GM19328 (cell line): ENCODE measurements around the gene ELAVL3.
A peak's percentile ranks its signal among the peaks of the same experiment; 100 is the strongest.
"Not testable (repeated sequence)": the region's sequence is repeated elsewhere in the genome, so short reads cannot be mapped to it uniquely, and the experiment has no call there.

Experiments
- ATAC-seq: cut with Tn5 transposase; IDR thresholded peaks from one replicate; pipeline ENCODE4 v1.9.1; 2021; ENCODE audit warnings: mild to moderate bottlenecking, moderate library complexity; ENCODE audit not compliant: unreplicated experiment

Gene ELAVL3

DNA sequence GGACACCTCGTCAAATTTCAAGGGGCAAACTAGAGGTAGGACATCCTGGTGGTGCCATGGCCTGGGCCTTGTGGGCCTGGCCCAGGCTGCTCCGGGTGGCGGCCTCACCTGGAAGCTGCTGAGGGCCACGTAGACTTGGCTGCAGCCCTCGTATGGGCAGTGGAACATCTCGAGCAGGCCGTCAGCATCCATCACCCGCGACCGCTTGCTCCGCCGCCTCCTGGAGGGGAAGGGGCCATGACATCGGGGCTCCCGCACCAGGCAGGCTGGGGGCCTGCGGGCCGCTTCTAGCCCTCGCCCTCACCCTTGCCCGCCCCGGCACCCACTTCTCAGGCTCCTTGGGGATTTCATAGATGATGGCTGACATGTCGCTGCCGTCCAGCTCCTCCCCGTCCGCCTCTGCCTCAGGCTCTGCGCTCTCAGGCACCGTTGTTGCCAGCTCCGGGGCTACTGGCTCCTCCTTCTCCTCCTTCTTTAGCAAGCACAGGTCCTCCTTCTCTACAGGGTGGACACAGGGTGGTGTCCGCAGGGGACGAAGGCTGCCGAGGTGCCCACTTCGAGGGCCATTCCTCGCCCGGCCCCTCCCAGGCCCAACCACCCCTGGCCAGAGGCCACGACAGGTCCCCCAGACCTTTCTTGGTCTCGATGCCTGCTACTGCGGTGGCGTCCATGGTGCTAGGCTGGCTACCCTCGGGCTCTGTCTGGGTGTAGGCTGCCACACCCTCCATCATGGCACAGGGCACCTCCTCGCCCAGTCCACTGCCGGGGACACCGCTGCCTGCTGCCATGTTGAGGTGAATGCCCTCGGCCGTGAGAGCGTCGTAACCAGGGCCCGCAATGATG lies 6.0 kb upstream of the ELAVL3 start:
- ATAC-seq, result no peak

GRCh38 chr19:11485245-11485837 lies 4.5 kb upstream of the ELAVL3 start:
- ATAC-seq, result no peak

GRCh38 chr19:11483366-11484111 lies 2.7 kb upstream of the ELAVL3 start:
- ATAC-seq, result no peak

DNA sequence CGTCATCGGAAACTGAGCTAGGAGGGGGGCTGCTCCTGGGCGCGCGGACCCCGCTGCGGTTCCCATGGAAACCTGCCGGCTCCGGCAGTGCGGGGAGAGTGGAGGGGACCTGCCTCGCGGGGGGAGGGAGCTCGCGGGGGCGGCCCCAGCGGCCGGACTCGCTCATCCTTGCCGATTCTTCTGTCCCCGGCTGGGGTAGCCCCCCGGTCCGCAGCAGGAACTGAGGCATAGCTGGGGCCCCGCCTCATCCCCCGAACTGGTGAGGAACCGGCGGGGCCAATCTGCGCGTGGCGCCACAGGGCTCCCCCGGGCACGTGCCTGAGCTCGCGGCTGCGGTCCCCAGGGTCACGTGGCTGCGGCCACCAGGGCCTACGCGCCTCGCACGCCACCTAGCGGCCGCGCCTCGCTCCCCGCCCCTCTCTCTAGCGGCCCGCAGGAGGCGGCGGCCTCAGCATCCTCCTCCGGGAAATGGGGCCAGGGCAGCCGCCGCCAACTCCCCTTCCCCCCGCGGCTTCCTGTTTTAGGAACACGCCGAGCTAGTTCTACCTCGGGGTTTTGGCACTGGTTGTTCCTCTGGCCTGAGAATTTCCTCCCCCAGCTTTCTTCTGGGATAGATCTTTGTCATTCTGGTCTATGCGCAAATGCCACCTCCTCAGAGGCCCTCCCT lies 1.7 kb upstream of the ELAVL3 start:
- peak; percentile 56 for ATAC-seq

DNA sequence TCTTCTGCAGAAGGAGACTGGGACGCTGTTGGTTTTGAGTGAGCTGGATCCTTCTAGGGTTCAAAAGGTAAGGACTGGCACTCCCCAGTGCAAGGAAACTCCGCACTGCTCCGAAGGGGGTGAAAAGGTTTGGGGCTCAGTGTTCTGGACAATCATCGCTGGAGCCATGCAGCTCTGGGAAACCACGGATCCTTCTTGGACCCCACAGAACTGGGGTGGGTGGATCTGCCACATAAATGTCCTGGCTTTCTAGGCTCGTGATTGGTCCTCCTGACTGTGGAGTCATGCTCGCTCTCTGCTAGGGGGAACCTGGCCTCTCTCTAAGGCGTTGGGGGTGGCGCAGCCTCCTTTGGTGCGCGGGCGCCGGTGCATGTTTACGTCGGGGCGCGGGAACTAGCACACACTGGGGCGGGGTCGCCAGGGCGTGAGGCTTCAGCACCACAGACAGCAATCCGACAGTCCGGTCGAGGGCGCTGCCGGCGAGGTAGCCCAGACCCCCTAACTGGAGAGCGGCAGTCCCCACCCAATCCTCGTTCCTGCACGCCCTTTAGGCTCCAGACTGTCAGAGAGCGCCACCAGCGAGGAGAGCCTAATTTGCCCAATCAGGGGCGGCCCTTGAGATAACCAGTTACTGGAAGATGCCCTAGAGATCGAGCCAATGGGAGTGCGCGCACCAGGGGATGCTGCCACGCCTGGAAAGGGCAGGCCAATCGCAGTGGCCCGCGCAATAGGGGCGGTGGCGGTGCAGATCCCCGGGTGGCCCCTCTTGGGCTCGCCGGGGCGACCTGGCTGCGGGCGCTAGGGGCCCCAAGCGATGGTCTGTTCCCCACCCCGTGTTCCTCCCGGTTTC lies 913 bp upstream of the ELAVL3 start:
- peak; percentile 55 for ATAC-seq

DNA sequence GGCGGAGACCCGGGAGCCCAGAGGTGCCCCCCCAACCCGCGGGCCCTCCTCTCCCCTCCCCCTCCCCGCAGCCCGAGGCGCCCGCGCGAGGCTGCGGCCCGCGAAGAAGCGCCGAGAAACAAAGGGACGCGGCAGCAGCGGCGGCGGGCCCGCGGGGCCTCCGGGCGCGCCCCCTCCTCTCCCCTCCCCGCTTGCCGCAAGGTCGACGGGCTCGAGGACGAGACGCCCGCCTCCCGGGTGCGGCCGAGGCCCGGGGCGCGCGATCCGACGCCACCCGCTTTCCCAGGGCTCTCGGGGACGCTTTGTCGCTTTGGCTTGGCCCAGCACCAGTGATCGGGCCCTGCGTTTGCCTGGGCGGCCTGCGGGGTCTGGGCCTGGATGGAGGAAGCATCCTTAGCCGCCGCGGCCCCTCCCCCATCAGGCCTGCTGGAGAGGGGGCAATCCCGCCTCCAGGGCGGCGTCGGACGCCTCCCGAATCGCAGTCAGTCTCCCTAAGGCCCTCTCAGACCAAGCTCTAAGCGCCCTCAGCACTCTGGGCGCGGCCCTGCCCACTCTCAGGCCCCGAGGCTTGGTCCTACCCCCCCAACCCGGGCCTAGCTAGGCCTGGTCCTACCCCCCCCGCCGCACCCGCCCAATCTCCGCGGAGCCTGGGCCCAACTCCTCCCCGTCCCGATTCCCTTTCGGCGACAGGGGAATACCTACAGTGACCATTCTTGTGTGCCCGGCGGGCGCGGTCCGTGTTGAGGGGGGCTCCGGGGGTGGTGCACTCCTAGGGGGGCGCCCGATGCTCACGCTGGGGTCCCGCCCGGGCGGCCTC lies 740 bp downstream of the ELAVL3 start:
- ATAC-seq, result no peak

DNA sequence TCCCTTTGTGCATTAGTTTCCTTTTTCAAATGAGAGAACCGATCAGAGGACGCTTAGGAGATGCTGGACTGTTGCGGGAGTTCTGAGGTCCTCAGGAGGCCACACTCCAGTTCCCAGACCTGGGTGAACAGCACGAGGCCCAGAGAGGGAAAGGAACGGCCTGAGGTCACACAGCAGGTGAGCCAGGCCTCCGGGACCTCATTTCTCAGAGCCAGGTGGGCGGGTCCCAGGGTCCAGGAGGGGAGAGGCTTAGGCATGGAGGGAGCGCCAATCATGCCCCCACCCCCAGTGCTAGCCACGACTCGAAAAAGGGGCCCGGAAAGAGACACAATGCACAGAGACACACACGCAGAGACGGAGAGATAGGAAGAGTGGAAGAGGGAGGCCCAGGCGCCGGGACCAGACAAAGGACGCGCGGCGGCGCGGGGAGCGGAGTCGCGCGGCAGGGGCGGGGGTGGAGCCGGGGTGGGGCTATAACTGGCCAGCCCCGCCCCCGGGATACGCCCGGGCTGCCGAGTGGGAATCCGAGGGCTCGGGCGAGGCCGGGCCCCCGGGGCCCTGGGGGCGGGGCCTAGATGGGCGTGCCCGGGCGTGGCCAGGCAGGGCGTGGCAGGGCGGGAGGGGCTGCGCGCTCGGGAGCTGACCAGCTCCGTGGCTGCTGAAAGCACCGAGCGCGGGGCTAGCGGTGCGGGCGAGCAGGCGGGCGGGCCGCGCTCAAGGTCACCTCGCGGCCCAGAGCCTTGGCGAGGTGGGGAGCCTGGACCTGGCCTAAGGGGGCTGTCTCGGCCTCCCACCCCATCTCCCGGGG lies 1.6 kb downstream of the ELAVL3 start:
- no peak for ATAC-seq

- ATAC-seq, result no peak
Measured at GRCh38 chr19:11478167-11479089, 2.4 kb downstream of the ELAVL3 start.

- ATAC-seq, result no peak
Measured at GRCh38 chr19:11475861-11476260, 5.0 kb downstream of the ELAVL3 start.

DNA sequence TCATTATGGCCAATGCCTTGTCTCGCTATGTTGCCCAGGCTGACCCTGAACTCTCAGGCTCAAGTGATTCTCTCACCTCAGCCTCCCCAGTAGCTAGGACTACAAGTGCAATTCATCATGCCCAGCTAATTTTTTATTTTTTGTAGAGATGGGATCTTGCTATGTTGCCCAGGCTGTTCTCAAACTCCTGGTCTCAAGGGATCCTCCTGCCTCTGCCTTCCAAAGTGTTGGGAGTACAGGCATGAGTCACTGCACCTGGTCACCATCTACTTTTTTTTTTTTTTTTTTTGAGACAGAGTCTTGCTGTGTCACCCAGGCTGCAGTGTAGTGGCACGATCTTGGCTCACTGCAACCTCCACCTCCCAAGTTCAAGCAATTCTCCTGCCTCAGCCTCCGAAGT lies 5.5 kb downstream of the ELAVL3 start:
- not testable (repeated sequence) for ATAC-seq

GRCh38 chr19:11473725-11474124 lies 7.1 kb downstream of the ELAVL3 start:
- ATAC-seq, result no peak

DNA sequence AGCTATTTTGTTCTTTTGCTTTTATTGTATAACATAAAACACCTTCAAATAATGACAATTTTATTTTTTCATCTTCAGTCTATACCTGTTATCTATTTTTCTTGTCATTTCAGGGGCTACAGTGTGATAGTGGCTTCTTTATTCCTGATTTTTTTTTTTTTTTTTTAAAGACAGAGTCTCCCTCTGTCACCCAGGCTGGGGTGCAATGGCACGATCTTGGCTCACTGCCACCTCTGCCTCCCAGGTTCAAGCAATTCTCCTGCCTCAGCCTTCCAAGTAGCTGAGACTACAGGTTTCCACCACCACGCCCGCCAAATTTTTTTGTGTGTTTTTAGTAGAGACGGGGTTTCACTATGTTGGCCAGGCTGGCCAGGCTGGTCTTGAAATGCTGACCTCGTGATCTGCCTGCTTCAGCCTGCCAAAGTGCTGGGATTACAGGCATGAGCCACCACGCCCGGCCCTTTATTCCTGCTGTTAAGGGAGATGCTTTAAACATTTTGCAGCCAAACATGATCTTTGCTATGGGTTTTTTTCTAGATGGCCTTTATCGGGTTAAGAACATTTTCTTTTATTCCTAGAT lies 12.5 kb downstream of the ELAVL3 start:
- not testable (repeated sequence) for ATAC-seq

DNA sequence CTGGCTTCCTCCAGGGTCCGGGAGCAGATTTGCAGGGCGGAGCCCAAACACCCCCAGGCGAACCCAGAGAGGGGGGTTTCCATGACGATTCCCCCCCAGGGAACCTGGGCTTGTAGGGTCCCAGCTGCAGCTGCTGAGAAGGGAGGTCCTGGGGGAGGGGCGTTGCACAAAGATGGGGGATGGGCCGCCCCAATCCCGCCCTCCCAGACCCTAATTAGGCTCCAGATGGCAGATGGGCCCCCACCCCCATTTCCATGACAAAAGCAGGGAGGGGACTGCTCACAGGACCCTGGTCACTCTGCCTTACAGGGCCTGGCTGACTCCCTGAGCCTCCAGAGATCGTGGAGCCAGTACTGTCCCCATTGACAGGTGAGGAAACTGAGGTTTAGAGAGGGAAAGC lies 15.2 kb downstream of the ELAVL3 start:
- no peak for ATAC-seq

GRCh38 chr19:11464333-11465265 lies 16.2 kb downstream of the ELAVL3 start:
- ATAC-seq, result no peak

DNA sequence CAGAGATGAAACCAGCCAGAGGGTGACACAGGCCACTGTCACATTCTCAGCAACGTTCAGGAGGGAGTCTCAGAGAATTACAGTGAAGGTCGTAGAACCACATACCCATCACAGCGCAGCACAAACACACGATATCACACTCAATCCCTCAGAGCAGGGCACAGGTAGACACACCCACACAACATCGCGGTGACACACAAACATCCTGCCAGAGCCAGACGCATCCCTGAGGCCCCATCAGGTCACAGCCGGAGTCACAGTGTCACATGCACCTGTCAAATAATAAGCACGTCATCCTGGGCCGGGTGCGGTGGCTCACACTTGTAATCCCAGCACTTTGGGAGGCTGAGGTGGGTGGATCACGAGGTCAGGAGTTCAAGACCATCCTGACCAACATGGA lies 17.5 kb downstream of the ELAVL3 start:
- ATAC-seq, result no peak

DNA sequence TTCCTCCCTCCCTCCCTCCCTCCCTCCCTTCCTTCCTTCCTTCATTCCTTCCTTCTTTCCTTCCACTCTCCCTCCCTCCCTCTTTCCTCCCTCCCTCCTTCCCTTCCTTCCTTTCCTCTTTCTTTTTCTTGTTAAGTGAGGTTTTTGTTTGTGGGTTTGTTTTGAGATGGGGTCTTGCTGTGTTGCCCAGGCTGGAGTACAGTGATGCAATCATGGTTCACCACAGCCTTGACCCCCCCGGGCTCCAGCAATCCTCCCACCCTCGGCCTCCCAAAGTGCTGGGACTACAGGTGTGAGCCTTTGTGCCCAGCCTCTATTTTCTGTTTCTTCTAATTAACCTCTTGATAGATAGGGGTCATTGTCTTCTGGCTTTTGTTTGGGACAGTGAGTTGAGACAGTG lies 19.4 kb downstream of the ELAVL3 start:
- no peak for ATAC-seq
